GM19025 (cell line): ENCODE results near the gene PDHX.
"Not testable (repeated sequence)": the region's sequence is repeated elsewhere in the genome, so short reads cannot be mapped to it uniquely, and the experiment has no call there.

ENCODE experiments used
- ATAC-seq: cut with Tn5 transposase; IDR thresholded peaks from one replicate; pipeline ENCODE4 v1.9.1; 2021; ENCODE audit warnings: mild to moderate bottlenecking, low read depth, moderate library complexity; ENCODE audit not compliant: unreplicated experiment

PDHX gene

DNA sequence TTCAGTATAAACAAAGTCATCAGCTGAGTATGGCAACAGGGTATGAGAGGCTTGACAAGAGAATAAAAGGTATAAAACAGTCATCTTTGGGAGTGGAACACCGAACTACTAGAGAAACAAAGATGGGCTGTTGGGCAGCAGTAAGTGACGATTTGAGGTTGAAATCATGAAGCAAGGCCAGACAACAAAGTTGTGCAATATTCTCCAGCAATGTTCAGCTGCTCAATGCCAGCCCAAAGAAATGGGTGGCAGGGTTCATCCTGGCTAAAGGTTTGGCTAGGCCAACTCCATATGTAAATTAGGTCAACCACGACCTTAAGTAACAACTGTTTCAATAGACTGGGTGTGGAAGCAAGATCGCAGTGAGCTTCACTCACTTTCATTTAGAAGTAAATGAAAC lies 6.5 kb upstream of the PDHX start:
- no peak for ATAC-seq

DNA sequence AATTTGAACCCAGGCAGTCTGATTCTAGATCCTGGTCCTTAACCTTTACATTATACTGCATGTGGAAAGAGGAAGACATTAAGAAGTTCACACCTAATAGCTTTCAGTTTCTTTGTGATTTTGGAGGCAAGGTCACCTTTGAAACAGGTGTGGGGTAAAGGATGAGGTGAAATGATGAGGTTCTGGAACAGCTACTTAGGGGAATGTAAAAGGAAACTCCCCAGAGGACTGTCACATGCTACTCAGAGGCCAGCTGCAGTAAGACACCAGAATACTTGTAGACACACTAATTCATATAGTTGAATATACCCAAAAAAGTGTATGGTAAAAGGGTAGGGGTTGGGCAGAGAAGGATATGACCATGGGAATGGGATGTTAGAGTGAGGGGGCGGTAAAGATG lies 5.6 kb upstream of the PDHX start:
- ATAC-seq = peak; percentile 52

DNA sequence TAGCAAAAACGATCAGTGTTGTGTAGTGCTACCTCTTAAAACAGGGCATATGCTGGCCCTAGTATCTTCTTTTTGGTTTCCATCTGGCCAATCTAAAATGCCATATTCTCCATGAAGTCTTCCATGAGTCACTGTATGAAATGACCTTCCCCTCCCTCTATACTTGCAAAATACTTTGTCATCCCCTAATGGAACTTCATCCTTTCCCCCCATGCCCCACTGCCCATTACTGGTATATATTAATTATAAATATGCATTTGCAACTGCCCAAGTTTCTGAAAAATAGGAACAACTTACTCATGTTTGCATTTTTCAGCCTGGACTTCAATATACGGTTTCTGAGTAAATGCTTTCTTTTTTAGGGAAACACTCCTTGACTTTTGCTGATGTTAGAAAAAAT lies 4.7 kb upstream of the PDHX start:
- no peak for ATAC-seq

DNA sequence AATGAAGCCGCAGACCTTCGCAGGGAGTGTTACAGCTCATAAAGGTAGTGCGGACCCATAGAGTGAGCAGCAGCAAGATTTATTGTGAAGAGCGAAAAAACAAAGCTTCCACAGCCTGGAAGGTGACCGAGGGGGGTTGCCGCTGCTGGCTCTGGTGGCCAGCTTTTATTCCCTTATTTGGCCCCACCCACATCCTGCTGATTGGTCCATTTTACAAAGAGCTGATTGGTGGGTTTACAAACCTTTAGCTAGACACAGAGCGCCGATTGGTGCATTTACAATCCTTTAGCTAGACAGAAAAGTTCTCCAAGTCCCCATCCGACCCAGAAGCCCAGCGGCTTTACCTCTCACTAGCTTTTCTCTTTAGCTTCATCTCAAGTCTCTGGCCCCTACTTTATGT lies 2.9 kb upstream of the PDHX start:
- not testable (repeated sequence) for ATAC-seq

DNA sequence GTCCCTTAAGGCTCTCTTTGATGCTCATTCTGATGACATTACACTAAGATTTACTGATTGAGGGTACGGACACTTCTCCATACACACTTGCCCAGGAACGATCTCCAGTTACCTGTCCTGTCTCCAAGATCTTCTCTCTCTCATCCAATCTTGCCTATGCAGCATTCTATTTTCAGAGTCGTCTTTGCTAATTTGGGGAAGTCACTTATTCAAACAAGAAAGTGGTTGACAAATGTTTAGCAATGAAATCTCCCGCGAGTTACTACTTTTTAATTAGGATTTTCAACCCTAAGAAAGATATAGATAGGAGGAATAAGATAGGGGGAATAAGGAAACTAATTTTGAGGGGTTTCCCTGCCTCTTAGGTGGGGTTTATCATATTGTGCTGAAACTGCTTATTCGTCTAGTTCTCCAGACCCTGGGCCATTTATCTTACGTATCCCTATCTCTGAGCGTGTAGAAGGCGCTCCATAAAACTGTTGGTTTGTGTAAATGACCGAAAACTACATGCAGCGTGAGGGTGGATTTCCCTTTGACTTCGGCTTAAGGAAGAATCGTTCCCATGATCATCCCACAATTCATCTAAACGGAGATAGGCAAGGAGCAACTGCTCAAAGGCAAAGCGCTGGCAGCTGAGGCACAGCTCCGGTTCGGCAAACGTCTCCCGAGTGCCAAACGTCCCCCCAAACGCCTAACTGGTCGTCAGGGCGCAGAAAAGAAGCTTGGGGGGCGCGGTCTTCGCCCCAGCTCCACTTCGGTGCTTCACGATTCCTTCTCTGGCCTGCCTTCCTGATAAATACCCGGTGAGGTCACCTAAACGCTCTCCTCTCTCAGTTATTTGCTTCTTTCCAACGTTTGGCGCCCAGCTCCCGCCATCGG lies 1.0 kb upstream of the PDHX start:
- peak; percentile 0 for ATAC-seq

DNA sequence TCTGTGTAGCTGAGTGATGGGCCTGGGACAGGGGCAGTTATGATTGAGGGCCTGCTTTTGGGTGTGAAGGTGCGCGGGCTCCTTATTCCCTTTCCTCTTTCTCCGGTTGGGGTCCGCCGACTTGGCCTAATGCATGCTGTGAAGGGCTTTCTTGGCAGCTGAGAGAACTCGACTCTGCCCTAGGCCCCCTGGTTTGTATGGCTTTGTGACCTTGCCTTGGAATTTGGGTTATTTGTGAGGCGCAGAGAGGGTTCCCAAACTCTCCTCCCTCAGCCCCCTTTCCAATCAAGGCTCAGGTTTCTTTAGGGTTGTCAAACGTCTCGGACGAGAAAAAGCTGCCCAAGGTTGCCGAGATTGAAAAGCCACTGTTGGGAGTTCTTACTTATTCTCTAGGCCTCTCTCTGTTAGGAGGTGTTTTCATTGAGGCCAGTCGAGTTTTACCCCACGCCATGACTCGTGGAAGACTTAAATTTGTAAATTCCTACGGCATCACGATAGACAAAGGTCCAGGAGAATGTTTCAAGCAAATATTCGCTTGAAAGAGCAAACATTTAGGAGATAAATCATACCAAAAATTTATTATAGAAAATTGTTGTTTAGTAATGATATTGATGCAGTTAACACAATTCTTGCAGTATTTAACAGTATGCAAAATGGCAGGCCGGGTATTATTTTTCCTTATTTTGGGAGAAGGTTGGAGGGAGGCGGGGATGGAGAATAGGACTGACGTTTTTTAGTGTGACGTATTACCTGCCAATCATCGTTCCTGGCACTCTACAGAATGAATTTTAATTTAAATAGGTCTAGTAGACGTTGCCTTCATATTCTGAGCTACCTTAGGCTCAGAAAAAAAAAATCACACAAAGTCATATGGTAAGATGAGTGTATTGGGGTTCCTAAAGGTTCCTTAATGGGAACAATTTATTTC lies 689 bp downstream of the PDHX start:
- no peak for ATAC-seq

DNA sequence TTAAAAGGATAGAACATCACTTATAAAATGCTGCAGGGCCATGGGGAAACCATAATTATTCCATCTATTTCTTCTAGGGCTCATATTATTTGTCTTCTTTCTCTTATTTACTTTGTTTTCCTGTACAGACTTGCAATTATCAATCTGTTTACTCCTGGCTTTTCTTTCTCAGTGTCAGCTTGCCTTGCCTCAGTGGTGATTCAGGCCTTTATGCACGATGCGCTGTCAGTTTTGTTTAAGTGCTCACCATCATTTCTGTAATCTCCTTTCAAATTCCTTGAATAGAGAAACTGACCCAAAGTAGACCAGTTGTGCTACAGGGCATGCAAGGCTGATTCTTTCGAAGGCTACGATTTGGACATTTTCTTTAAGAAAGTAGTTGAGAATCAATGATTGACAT lies 4.7 kb downstream of the PDHX start:
- no peak for ATAC-seq

DNA sequence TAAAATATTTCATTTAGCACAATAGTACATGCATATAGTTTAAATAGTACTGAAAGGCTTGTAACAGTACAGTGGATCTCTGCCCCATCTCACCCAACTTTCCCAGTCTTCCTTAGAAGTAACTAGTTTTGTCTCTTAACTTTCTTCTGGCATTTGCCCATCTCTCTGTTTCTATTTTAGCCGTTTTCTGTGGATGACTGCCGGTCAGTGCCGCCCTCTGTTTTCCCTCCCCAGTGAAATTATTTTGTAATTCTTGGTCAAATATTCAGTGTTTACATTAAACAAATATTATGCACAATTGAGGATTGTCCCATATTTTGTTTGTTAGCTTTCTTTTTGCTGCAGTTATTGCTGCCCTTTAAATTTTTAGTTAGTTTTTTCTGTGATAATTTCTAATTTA lies 8.3 kb downstream of the PDHX start:
- no peak for ATAC-seq

DNA sequence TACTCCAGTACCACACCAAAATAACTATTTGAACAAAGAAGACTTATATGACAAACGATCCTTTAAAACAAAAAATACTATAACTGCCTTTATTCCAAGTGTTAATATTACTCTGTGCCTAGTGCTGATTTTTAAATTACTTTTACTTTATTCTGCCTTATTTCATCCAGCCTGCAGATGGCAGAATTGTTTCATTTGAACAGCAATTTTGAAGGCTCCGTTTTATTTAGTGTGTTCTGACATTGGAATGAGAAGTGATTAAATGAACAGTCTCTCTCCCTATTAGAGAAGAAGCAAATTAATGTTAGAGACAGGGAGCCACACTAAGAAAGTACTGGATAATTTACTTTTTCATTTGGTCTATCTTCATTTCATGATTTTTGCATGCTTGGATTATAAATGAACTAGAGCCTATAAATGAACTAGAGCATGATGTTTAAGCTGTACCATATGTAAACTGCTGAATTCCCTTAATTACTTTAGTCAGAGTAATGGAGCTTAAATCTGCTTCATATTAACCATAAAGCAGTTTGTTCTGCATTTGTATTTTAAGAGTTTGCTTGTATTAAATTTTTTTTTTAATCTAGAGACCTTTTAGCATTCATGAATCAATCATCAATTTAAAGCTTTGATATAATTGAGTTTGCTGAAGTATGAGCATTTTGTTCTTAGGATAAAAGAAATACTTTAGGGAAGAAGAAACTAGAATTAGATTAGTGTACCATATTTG lies 9.8 kb downstream of the PDHX start:
- ATAC-seq = no peak

DNA sequence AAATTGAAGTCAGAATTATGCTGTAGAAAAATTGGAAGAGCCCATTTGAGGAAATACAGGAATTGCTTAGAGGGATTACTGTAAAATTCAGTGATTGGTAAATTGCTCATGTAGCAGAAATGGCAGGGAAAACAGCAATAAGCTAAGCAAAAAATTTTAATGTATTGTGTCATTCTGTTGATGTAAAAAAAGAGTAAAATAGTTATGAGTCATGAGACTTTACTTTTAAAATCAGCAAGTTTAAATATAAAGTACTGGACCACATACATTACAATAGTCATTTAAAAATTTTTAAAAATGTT lies 10.4 kb downstream of the PDHX start:
- no peak for ATAC-seq

DNA sequence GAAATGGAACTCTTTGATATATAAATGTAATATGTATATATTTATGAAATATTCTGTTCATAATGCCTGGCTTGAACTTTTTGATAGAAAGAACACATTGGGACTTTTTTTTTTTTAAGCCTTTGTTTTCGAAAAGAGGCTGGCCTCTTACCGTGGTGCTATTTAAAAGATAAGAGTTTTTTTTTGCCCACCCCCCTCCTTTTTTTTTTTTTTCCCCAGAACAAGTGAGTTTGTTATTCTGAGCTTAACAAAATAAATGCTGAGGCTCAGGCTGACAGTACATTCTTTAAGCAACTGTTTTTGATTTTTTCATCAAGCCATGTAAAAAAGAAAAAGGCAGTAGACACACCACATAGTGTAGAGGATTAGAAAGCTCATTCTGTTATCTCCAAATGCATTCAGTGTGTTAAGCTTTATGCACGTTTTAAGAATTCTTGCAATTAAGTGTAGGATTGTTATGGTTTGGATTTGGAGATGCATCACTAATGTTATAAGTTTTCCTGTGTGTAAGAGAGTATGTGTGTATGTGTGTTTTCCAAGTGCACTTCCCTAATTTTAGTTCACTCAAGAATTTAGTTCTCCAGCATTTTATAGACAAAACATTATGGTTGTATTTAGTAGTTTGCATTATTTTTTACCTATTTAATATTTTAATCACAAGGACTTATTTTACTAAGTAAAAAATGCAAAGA lies 12.0 kb downstream of the PDHX start:
- no peak for ATAC-seq

DNA sequence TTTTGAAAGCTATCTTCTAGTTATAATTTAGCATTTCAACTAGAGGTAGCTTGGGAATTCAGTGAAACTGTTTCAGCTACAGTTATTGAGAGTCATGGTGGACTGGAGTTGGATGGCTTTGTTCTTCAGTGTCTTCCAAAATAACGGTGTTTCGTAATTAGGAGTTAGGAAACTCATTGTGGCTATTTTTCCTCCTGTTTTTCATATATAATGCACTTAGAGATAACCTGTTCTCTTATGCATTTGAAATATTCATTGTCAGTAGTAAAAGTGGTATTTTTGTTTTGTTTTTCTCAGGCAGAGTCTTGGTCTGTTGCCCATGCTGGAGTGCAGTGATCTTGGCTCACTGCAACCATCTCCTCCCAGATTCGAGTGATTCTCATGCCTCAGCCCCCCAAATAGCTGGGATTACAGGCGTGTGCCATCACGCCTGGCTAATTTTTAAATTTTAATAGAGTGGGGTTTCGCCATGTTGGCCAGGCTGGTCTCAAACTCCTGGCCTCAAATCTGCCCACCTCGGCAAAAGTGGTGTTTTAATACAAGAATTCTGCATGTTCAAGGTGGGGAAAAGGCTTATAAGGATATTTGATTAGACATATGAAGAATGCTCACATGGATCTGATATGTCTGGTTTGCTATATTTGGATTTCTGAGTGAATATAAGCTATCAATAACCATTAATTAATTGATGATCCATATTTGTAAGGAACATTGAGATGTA lies 12.7 kb downstream of the PDHX start:
- ATAC-seq = no peak

DNA sequence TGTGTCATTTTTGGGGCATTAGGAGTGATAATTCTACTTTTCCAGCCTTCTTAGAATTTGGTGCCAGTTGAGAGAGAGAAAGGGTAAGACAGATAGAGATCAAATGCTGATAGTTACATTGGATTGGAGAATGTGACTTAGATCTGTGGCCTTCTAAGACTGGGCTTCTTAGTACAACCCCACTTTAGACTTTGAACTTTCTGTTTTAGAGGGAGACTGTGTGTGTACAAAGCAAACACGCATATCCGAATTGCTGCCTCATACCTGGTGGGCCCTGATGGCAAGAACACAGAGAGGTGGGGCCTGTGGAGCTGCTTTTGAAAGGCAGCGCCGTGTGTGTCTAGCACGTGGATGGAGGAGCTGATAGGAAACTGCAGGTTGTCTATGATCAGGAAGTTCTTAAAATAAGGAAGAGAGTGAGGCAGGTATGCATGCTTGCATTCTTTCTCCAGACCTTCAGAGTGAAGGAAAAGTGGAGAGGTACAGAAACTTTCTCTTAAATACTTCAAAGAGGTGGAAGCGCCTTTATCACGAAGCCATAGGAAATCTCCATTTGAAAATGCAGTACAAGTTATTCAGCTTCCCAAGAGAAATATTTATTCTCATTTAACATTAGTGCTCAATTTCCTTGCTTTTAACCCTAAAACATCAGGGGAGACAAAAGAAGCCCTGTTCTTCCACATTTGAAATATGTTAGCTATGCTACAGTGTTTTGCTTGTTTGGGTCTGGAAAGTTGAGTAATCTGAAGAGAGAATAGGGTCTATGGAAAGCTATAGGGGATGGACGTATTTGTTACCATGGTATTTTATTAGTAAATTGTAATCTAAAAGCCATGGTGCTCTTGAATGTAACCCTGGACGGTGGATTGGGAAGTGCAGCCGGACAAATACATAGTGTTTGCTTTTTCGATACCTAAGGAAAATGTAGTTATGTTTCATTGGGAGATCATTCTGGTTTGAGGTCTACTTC lies 13.7 kb downstream of the PDHX start:
- no peak for ATAC-seq

DNA sequence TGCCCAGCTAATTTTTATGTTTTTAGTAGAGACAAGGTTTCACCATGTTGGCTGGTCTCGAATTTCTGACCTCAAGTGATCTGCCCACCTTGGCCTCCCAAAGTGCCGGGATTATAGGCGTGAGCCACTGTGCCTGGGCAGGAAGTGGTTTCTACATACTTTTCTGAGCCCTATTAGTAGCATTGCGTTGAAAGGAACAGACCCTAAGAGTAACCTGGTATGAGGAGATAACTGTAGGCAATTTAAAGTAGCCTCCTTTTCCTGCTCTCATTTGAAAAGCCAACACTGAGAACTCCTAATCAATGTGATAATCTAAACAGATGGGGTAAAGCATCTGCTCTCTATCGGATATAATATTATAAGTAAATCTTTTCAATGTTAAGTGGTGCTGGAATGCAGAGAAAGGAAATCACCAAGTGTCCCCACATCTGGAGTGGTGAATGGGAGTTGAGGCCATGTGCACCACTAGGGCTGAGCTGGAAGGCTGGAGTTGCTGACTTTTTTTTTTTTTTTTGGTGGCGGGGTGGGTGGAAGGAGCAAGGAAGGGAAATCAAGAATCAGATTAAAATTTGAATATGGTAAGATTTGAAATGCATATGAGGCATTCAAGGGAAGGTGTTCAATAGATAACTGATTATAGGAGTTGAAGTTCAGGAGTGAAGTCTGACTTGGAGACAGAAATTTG lies 20.7 kb downstream of the PDHX start:
- ATAC-seq = no peak

DNA sequence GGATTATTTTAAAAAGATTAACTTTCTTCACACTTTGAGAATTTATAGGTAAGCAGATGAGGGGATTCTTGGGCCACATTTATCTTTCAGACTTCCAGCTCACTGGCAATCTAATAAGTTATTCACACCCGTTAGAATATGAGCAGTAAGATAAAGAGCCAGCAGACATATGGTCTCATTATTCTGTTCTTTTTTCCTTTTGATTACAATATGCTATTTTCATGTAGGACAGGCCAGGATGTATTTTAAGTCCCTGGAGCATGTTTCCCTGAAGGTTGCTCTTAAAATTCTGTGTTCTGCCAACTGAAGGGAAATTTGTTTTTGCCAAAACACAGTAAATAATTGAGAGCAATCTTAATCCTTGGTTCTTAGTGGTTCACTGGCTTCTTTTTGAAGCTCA lies 22.2 kb downstream of the PDHX start:
- ATAC-seq = no peak

DNA sequence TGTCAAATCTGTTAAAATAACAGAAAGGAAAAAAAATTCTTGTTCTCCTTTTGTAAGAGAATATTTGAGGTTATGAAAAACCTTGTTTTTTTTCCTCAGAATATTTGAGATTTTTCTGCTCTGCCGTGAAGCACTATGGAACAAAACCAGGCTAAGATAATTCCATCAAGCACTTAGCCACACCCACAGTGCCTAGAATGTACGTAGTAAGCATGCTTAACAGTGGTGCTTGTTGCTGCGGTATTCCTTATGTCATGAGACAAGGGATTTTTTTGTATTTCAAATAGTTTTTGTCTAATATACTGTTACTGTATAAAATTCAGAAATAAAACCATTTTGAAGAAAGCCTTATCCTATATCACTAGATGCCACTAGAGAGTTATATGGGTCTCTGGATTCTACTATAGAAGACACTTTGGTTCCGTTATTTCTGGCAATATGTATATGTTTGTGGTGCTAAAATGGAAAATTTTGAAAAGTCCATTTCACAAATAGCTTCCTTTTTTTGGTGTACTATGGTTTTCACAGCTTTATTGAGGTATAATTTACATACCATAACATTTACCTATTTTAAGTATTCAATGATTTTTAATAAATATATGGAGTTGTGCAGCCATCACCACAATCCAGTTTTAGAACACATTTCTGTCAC lies 23.7 kb downstream of the PDHX start:
- no peak for ATAC-seq

DNA sequence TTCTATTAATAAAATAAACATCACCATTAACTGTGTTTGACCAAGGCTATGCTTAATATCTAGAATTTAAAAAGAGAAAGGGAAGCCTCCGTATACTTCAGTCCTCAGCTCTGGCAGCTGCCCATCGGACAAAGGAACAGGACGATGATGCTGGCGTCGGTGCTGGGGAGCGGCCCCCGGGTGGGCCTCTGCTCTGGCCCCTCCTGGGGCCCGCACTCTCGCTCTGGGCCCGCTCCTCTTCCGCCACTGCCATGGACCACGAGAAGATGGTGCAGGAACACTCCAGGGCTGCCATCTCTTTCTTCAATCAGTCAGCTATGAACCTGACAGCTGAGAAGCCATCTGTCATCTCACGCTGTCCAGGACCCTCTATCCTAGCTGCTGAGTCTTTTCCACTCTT lies 25.3 kb downstream of the PDHX start:
- no peak for ATAC-seq

DNA sequence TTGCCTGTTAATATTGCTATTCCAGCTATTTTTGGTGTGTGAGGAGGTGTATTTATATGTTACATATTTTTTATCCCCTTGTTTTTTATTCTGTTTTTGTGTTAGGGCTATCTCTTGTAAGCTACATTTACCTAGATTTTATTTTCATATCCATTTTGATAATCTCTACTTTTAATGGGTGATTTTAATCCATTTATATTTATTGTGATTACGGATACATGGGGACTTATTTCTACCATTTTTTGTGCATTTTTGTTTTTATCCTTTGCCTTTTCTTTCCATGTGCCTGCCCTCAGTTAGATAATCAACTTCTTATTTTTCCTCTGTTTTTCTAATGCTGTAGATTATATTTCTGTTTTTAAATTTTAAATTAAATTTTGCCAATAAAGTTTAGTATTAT lies 28.3 kb downstream of the PDHX start:
- no peak for ATAC-seq
